CD14-positive monocyte (primary cell): ENCODE data around the gene ARHGEF7. TPM values are rescaled to one million over a fixed set of nuclear protein-coding genes. Genes with fewer than 3 reads are reported as not detected.

Experiments used
- DNase-seq, 3 donors: peaks; one replicate each; pipeline ENCODE4 v3.0.0-alpha.2; 2011 to 2022
- H2AFZ ChIP-seq: 2 replicates; pipeline ENCODE4 v1.6.0; 2012; ENCODE audit warnings: mild to moderate bottlenecking, low read depth, low read length, inconsistent platforms; ENCODE audit not compliant: insufficient read depth, poor library complexity, severe bottlenecking
- H3K27ac ChIP-seq, 2 donors: 1 replicate in 1 of 2; 2 replicates in 1 of 2; pipeline ENCODE4 v1.5.1; 2012 to 2013; ENCODE audit warnings: low read length in 2 of 2, control low read depth in 1 of 2, inconsistent platforms in 1 of 2, low read depth in 1 of 2, mild to moderate bottlenecking in 1 of 2
- H3K27me3 ChIP-seq, 2 donors: one replicate each; pipeline versions ENCODE4 v1.6.0 to v1.6.1; 2011 to 2013; ENCODE audit warnings: low read length in 2 of 2; ENCODE audit not compliant: control insufficient read depth in 2 of 2, insufficient read depth in 2 of 2
- H3K36me3 ChIP-seq, 2 donors: replicated peaks in 1 of 2; 1 replicate in 1 of 2; 2 replicates in 1 of 2; pipeline versions ENCODE4 v1.5.1 to v1.6.1; 2012 to 2013; ENCODE audit warnings: low read length in 2 of 2, control low read depth in 1 of 2, inconsistent platforms in 1 of 2, mild to moderate bottlenecking in 1 of 2; ENCODE audit not compliant: insufficient read depth in 2 of 2, control insufficient read depth in 1 of 2
- H3K4me1 ChIP-seq, 2 donors: 1 replicate in 1 of 2; 2 replicates in 1 of 2; pipeline versions ENCODE4 v1.5.1 to v1.6.1; 2012 to 2013; ENCODE audit warnings: low read length in 2 of 2, control low read depth in 1 of 2, inconsistent platforms in 1 of 2, mild to moderate bottlenecking in 1 of 2, moderate library complexity in 1 of 2; ENCODE audit not compliant: insufficient read depth in 2 of 2, control insufficient read depth in 1 of 2
- H3K4me2 ChIP-seq: replicated peaks from 2 replicates; pipeline ENCODE3; 2012; ENCODE audit warnings: low read length, moderate library complexity, mild to moderate bottlenecking; ENCODE audit not compliant: poor library complexity, severe bottlenecking; ENCODE audit errors: extremely low read depth
- H3K4me3 ChIP-seq, 3 experiments: fragments of 200-600 bp in 1 of 3; sonication (generic) in 1 of 3; replicated peaks in 1 of 3; 1 replicate in 2 of 3; 2 replicates in 1 of 3; pipeline ENCODE4 v1.5.1; 2011 to 2013; ENCODE audit warnings: low read length in 3 of 3, mild to moderate bottlenecking in 3 of 3, control low read depth in 2 of 3, low read depth in 2 of 3, inconsistent platforms in 1 of 3, moderate library complexity in 1 of 3
- H3K79me2 ChIP-seq: 2 replicates; pipeline ENCODE4 v1.6.0; 2012; ENCODE audit warnings: mild to moderate bottlenecking, control low read depth, inconsistent platforms, low read length, moderate library complexity; ENCODE audit not compliant: insufficient read depth
- H3K9ac ChIP-seq: 2 replicates; pipeline ENCODE4 v1.6.0; 2017; ENCODE audit warnings: low read length, mild to moderate bottlenecking; ENCODE audit not compliant: insufficient read depth, poor library complexity, severe bottlenecking
- H3K9me3 ChIP-seq, 2 donors: replicated peaks in 1 of 2; 1 replicate in 1 of 2; 2 replicates in 1 of 2; pipeline versions ENCODE4 v1.5.1 to v1.6.1; 2012 to 2013; ENCODE audit warnings: low read length in 2 of 2, control low read depth in 1 of 2; ENCODE audit not compliant: control insufficient read depth in 1 of 2, insufficient read depth in 1 of 2
- H4K20me1 ChIP-seq: 2 replicates; pipeline ENCODE4 v1.6.0; 2012; ENCODE audit warnings: mild to moderate bottlenecking, low read length, control low read depth, moderate library complexity; ENCODE audit not compliant: insufficient read depth
- H3K27ac Mint-ChIP-seq, 7 donors: one replicate each; pipeline ENCODE4 v1.8.0; 2020; ENCODE audit warnings: mild to moderate bottlenecking in 7 of 7, mixed read lengths in 7 of 7, moderate library complexity in 6 of 7, inconsistent platforms in 2 of 7
- H3K27me3 Mint-ChIP-seq, 3 donors: one replicate each; pipeline ENCODE4 v1.8.0; 2021 to 2022; ENCODE audit warnings: low read depth in 3 of 3, mild to moderate bottlenecking in 3 of 3, mixed read lengths in 3 of 3, moderate library complexity in 3 of 3, inconsistent platforms in 1 of 3
- H3K36me3 Mint-ChIP-seq, 2 donors: one replicate each; pipeline ENCODE4 v1.8.0; 2020; ENCODE audit warnings: mixed read lengths in 2 of 2, inconsistent platforms in 1 of 2, mild to moderate bottlenecking in 1 of 2
- H3K4me1 Mint-ChIP-seq: one replicate; pipeline ENCODE4 v1.8.0; 2020; ENCODE audit warnings: mild to moderate bottlenecking, mixed read lengths
- H3K4me3 Mint-ChIP-seq, 2 donors: one replicate each; pipeline ENCODE4 v1.8.0; 2020; ENCODE audit warnings: mild to moderate bottlenecking in 2 of 2, mixed read lengths in 2 of 2, moderate library complexity in 1 of 2
- H3K9me3 Mint-ChIP-seq, 7 donors: one replicate each; pipeline ENCODE4 v1.8.0; 2020 to 2022; ENCODE audit warnings: mixed read lengths in 7 of 7, mild to moderate bottlenecking in 6 of 7, moderate library complexity in 6 of 7, inconsistent platforms in 2 of 7
- CTCF ChIP-seq: fragments of 200-600 bp; IDR thresholded peaks from one replicate; pipeline ENCODE4 v1.8.0; 2022; ENCODE audit warnings: antibody characterized with exemption, mild to moderate bottlenecking
- WGBS: methylation state at CpG from one replicate; pipeline ENCODE4 v1.1.5; 2013; ENCODE audit warnings: missing lambda C conversion rate; ENCODE audit not compliant: insufficient coverage; 5-methylcytosine and 5-hydroxymethylcytosine counted together
- intact Hi-C, 2 donors: fragments of 100-400 bp; cut with micrococcal nuclease; formaldehyde crosslinking; loops; one replicate each; pipeline versions ENCODE4 v1.15.0 to v1.15.1; 2023
- polyA plus RNA-seq, 3 donors: library from polyadenylated mRNA; depleted of rRNA in 1 of 3; unstranded in 2 of 3; stranded (reverse) in 1 of 3; fragments of 300-500 nt in 2 of 3; fragments of >200 nt in 1 of 3; fragmentation: Illumina TruSeq in 2 of 3; gene quantifications; 1 replicate in 2 of 3; 2 replicates in 1 of 3; pipeline ENCODE4 v1.2.3, GENCODE V29; 2012 to 2021

The ARHGEF7 gene
- polyA plus RNA-seq, 3 donors: 4.6 to 29.0 (median 6.1) TPM

DNA sequence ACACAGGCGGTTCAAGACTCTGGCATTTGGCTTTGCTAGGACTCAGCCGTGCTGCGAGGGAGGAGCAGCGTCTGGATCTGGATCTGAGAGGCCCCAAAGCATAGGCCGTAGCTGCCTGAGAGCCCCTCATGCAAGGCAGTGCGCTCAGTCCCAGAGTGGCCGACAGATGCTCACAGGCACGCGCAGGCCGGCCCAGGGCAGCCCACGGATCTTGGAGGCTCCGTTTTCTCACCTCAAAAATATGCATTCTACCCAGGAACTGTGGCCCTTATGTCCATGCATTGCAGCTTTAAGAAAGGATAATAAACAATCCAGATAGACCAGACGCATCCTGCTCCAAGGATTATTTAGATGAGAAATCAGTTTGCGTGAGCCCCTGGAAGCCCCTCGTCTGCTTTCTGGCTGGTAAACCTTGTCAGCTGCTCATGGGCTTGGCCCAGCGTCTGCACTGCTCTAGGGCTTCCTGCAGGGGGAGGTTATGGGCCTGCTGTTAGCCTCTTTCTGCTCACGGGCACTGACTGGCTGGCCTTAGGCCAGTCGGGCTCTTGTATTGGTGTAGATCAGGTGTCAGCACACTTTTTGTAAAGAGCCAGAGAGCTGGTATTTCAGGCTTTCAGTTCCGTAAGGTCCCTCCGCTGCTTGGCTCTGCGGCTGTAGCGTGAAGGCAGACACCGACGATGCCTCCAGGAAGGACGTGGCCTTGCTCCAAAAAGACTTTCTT is 229.5 kb downstream of the ARHGEF7 start:
- no peak overlapping the region for H3K27ac Mint-ChIP-seq
- DNase-seq: no peak
- H3K27me3 ChIP-seq: no peaks in the 10 kb centered on the region

DNA sequence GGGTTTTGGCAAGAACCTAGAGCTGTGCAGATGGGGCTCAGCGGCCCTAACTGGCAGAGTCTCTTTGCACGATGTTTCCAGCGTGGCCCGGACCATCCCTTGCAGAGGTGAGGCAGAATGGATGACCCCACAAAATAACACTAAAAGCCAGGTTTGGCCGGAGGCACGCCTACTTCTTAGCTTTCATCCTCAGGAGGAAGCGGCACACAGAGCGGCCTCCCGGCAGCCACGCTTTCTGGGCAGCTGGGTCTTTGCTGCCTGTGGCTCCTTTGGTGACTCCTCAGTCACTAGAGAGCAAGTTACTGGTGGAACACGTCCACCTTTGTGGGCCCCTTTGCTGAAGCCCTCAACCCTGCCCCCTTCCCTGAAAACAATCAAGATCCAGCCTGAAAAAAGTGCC is 230.6 kb downstream of the ARHGEF7 start:
- H3K36me3 ChIP-seq: no peaks in the 10 kb centered on the region
- H3K9me3 ChIP-seq: peaks cover 0 to 14% of the 10 kb centered on the region in 2 donors
- H3K9ac ChIP-seq: no peak overlapping the region
- no peak overlapping the region for H3K4me3 ChIP-seq
- H3K4me1 Mint-ChIP-seq: no peaks in the 10 kb centered on the region
- peaks cover 2 to 6% (median 2%) of the 10 kb centered on the region in 3 donors for H3K27me3 Mint-ChIP-seq
- H3K79me2 ChIP-seq: no peaks in the 10 kb centered on the region
- WGBS: 96% methylated on average over 9 of the region's 11 CpGs
- TF ChIP-seq CTCF: no peak
- peaks cover 6 to 17% (median 11%) of the 10 kb centered on the region in 7 donors for H3K9me3 Mint-ChIP-seq
- H3K4me2 ChIP-seq: no peak overlapping the region
- DNase-seq: no peak
- H3K27ac ChIP-seq: no peak overlapping the region
- no peaks in the 10 kb centered on the region for H3K4me1 ChIP-seq
- H3K36me3 Mint-ChIP-seq: no peaks in the 10 kb centered on the region
- H3K27me3 ChIP-seq: no peaks in the 10 kb centered on the region
- H2AFZ ChIP-seq: no peak overlapping the region
- H3K27ac Mint-ChIP-seq: no peak overlapping the region
- intact Hi-C loops: no loop called here
- no peaks in the 10 kb centered on the region for H4K20me1 ChIP-seq
- H3K4me3 Mint-ChIP-seq: no peak overlapping the region

More for the DNA sequence above, 229.5 kb downstream of the ARHGEF7 start:
- Histone ChIP-seq H3K9me3 (peaks cover 0 to 18% of the 10 kb centered on the region in 2 donors), H4K20me1 (no peaks in the 10 kb centered on the region), H3K36me3 (no peaks in the 10 kb centered on the region), H3K4me3 (no peak overlapping the region), H2AFZ (no peak overlapping the region), H3K4me2 (no peak overlapping the region), H3K9ac (no peak overlapping the region), H3K27ac (no peak overlapping the region), H3K79me2 (no peaks in the 10 kb centered on the region), H3K4me1 (no peaks in the 10 kb centered on the region)
- Mint-ChIP-seq H3K36me3 (no peaks in the 10 kb centered on the region), H3K4me3 (no peak overlapping the region), H3K4me1 (no peaks in the 10 kb centered on the region), H3K27me3 (peaks cover 0 to 6% (median 2%) of the 10 kb centered on the region in 3 donors), H3K9me3 (peaks cover 5 to 18% (median 8%) of the 10 kb centered on the region in 7 donors)
- intact Hi-C loops: no loop called here
- 97% methylated on average over 21 of the region's 25 CpGs for WGBS
- no peak for TF ChIP-seq CTCF
